Choroid plexus epithelial cell (primary cell): ENCODE results near the gene TMEM269.
A peak's percentile ranks its signal among the peaks of the same experiment; 100 is the strongest.

Source experiments
- DNase-seq: peaks from one replicate; pipeline ENCODE4 v3.0.0-alpha.2; 2010; ENCODE audit warnings: low read depth
- H3K4me3 ChIP-seq: 2 replicates; pipeline ENCODE4 v1.5.1; 2011; ENCODE audit warnings: low read depth, mild to moderate bottlenecking, control low read depth, low read length, moderate library complexity
- TF ChIP-seq, protein P1 (sequence below): conservative IDR thresholded peaks from 2 replicates; pipeline ENCODE4 v1.5.1; 2011; ENCODE audit warnings: low read depth, mild to moderate bottlenecking, control low read depth, inconsistent platforms, low read length, moderate library complexity

Gene TMEM269, protein sequence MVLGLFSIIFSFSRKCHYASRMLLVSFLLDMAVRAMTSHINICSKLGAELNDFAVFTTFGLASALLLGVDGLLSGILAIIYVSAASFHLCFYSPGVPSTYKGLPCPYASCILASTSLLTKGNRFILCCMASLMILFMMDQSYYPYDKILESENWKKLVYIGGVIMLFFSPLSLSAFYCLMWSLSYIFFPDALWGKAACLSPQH

GRCh38 chr1:42784946-42785693 is at the start of gene TMEM269:
Gene TMEM269 (plus strand): TSS chr1:42784991. CDS start chr1:42789894, 4,903 bp downstream.
- TF ChIP-seq, protein P1, sequence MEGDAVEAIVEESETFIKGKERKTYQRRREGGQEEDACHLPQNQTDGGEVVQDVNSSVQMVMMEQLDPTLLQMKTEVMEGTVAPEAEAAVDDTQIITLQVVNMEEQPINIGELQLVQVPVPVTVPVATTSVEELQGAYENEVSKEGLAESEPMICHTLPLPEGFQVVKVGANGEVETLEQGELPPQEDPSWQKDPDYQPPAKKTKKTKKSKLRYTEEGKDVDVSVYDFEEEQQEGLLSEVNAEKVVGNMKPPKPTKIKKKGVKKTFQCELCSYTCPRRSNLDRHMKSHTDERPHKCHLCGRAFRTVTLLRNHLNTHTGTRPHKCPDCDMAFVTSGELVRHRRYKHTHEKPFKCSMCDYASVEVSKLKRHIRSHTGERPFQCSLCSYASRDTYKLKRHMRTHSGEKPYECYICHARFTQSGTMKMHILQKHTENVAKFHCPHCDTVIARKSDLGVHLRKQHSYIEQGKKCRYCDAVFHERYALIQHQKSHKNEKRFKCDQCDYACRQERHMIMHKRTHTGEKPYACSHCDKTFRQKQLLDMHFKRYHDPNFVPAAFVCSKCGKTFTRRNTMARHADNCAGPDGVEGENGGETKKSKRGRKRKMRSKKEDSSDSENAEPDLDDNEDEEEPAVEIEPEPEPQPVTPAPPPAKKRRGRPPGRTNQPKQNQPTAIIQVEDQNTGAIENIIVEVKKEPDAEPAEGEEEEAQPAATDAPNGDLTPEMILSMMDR, result no peak
- H3K4me3 ChIP-seq, result peak within 1 kb of the TSS; percentile 47
- DNase-seq, result peak; percentile 23

GRCh38 chr1:42735056-42735455 is 49.7 kb upstream of the TMEM269 start:
- TF ChIP-seq, protein P1, result no peak
- H3K4me3 ChIP-seq, result no peak overlapping the region
- no peak for DNase-seq

- TF ChIP-seq, protein P1, result no peak
- H3K4me3 ChIP-seq, result no peak overlapping the region
- no peak for DNase-seq
These were observed 49.2 kb upstream of the TMEM269 start for GRCh38 chr1:42735477-42736105.

DNA sequence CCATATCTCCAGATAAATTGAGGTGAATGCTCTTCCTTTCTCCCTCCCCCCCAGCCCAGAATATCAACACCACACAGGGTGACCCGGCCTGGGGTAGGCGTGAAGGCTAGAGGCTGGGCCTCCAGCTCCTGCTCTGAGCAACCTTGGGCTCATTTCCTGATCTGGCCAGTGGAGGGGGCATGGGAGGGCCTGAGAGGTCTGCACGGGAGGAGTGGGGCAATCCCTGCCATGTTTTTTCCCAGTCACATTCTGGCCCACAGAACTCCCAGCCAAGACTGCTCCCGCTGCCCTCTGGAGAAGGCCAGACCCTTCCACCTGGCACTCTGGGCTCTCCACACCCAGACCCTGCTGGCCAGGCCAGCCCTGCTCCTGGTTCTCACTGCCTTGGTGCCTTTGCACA is 48.6 kb upstream of the TMEM269 start:
- TF ChIP-seq, protein P1, result peak; percentile 56
- H3K4me3 ChIP-seq, result no peak overlapping the region
- DNase-seq, result peak; percentile 26

GRCh38 chr1:42736571-42737200 is 48.1 kb upstream of the TMEM269 start:
- H3K4me3 ChIP-seq, result no peak overlapping the region
- TF ChIP-seq, protein P1, result no peak
- DNase-seq, result no peak

DNA sequence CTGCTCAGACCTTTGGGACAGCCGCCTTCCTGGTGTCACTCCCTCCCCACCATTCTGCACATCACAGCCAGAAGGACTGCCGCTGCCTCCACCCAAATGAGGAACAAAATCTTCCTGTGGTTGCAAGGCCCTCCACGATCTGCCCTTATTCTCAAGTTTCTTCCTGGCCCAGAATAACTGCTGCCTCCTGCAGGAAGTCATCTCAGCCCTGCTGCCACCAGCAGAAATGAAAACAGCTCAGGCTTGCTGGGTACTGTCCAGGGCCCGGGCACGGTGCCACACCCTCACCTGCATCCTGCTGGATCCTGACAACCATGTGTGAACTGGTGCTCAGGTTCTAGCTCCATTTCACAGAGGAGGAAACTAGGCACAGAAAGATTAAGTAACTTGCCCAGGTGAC is 47.5 kb upstream of the TMEM269 start:
- no peak overlapping the region for H3K4me3 ChIP-seq
- TF ChIP-seq, protein P1, result peak; percentile 39
- DNase-seq, result peak; percentile 19
